ENCODE results near the gene ITCH. TPM values are rescaled to one million over a fixed set of nuclear protein-coding genes. Genes with fewer than 3 reads are reported as not detected.

Gene ITCH
- total RNA-seq, 1 experiment from 2014 or later = 78.8 TPM

- no peaks in the 10 kb centered on the region for H3K9me2 ChIP-seq (ENCODE audit: insufficient read depth)
- H3K4me3 ChIP-seq (replicated peaks in 1 of 2; ENCODE audit: low read depth in 1 of 2, low read length in 2 of 2) = no peak overlapping the region
- ATAC-seq (no peak), DNase-seq (ENCODE audit: low read depth, low spot score) (no peak)
- H2AFZ ChIP-seq (ENCODE audit: low read depth, low read length, poor library complexity, severe bottlenecking) = no peak overlapping the region
- ChIA-PET CTCF (interaction anchor here (2.5 kb wide), 1 partner anchor 72 kb away, joined by 8 read pairs; no protein-coding TSS in a partner anchor), POLR2A (no interaction called here), RAD21 (ENCODE audit: low non-redundant PET in 1 of 2, low total read pairs in 2 of 2, uncharacterized antibody in 2 of 2, unreplicated experiment in 2 of 2) (no interaction called here)
- BruUV-seq (replicated peaks) = no TSS peak
- no peaks in the 10 kb centered on the region for H3K27me3 ChIP-seq (ENCODE audit: insufficient read depth, low read length)
- TF ChIP-seq RAD21 (IDR thresholded peaks at IDR 0.05; ENCODE audit: low read depth) (no peak), SP1 (IDR thresholded peaks at IDR 0.05; ENCODE audit: low read depth) (no peak), ELF1 (IDR thresholded peaks at IDR 0.05; ENCODE audit: borderline replicate concordance, low read depth) (no peak), ZBTB33 (IDR thresholded peaks at IDR 0.05; ENCODE audit: extremely low read depth, insufficient replicate concordance, low read length) (no peak), POLR2A (IDR thresholded peaks at IDR 0.05; ENCODE audit: borderline replicate concordance, extremely low read depth, insufficient read depth, insufficient read length) (no peak)
- no peak overlapping the region for H3K9ac ChIP-seq (ENCODE audit: low read length)
- intact Hi-C loops (cut with micrococcal nuclease) = no loop called here
- H3K4me1 ChIP-seq (ENCODE audit: control insufficient read depth in 1 of 2, insufficient read depth in 2 of 2, low read length in 2 of 2) = peaks cover 52 to 64% of the 10 kb centered on the region in 2 experiments
- peaks cover 93% of the 10 kb centered on the region for H3K79me2 ChIP-seq (ENCODE audit: insufficient read depth, low read length)
- H3K36me3 ChIP-seq (ENCODE audit: control insufficient read depth in 1 of 2, insufficient read depth in 2 of 2, low read length in 2 of 2) = 0 out of 4 replicates have a peak, but pooled peaks cover 0 to 2% of the 10 kb centered on the region in 2 experiments
- H3K9me3 ChIP-seq (ENCODE audit: control insufficient read depth in 1 of 2, insufficient read depth in 1 of 2, low read depth in 1 of 2, low read length in 2 of 2) = no peaks in the 10 kb centered on the region
- 0 out of 2 replicates have a peak overlapping the region, but pooled peaks have one; percentile 4 for H3K4me2 ChIP-seq (ENCODE audit: low read length)
- H3K27ac ChIP-seq (ENCODE audit: low read depth, low read length) = no peak overlapping the region
- peaks cover 4% of the 10 kb centered on the region; the same call in 1 of the 2 replicates for H4K20me1 ChIP-seq (ENCODE audit: insufficient read depth)
Observed at GRCh38 chr20:34385464-34385863, 22.4 kb downstream of the ITCH start.

- intact Hi-C loops (cut with micrococcal nuclease) = no loop called here
- H3K4me2 ChIP-seq (ENCODE audit: low read length) = peak overlapping the region; percentile 30
- H3K27me3 ChIP-seq (ENCODE audit: insufficient read depth, low read length) = no peaks in the 10 kb centered on the region
- H3K9me2 ChIP-seq (ENCODE audit: insufficient read depth) = no peaks in the 10 kb centered on the region
- CTCF ChIA-PET = no interaction called here
- peak overlapping the region; percentile 34 for H3K27ac ChIP-seq (ENCODE audit: low read depth, low read length)
- DNase-seq (ENCODE audit: low read depth, low spot score) (no peak), ATAC-seq (no peak)
- peak overlapping the region; percentile 21; the same call in 1 of the 2 replicates for H3K9ac ChIP-seq (ENCODE audit: low read length)
- POLR2A ChIA-PET = no interaction called here
- H3K79me2 ChIP-seq (ENCODE audit: insufficient read depth, low read length) = peaks cover 93% of the 10 kb centered on the region
- TF ChIP-seq ATF3 (IDR thresholded peaks at IDR 0.05) = no peak
- no peak for TF ChIP-seq ELF1 (IDR thresholded peaks at IDR 0.05; ENCODE audit: borderline replicate concordance, low read depth)
- TF ChIP-seq POLR2A (IDR thresholded peaks at IDR 0.05; ENCODE audit: borderline replicate concordance, extremely low read depth, insufficient read depth, insufficient read length) = no peak
- TF ChIP-seq SRF (IDR thresholded peaks at IDR 0.05; ENCODE audit: low read depth) = no peak
- no peak for TF ChIP-seq CBX3 (IDR thresholded peaks at IDR 0.05; ENCODE audit: low read depth)
- TF ChIP-seq JUND (IDR thresholded peaks at IDR 0.05) = no peak
- no peak for TF ChIP-seq YY1 (IDR thresholded peaks at IDR 0.05; ENCODE audit: extremely low read depth, insufficient replicate concordance, low read depth, low read length)
- no peak for TF ChIP-seq ZFX (IDR thresholded peaks at IDR 0.05)
- no peak for TF ChIP-seq EZH2phosphoT487 (IDR thresholded peaks at IDR 0.05; ENCODE audit: borderline replicate concordance)
- TF ChIP-seq ZNF274 (IDR thresholded peaks at IDR 0.05; ENCODE audit: low read depth, low read length) = no peak
- no peak for TF ChIP-seq MAX (IDR thresholded peaks at IDR 0.05)
- no peak for TF ChIP-seq RAD21 (IDR thresholded peaks at IDR 0.05; ENCODE audit: low read depth)
- no peaks in the 10 kb centered on the region for H3K9me3 ChIP-seq (ENCODE audit: control insufficient read depth in 1 of 2, insufficient read depth in 1 of 2, low read depth in 1 of 2, low read length in 2 of 2)
- no TSS peak for BruUV-seq (replicated peaks)
- no peak overlapping the region for H2AFZ ChIP-seq (ENCODE audit: low read depth, low read length, poor library complexity, severe bottlenecking)
- peaks cover 65 to 77% of the 10 kb centered on the region in 2 experiments for H3K4me1 ChIP-seq (ENCODE audit: control insufficient read depth in 1 of 2, insufficient read depth in 2 of 2, low read length in 2 of 2)
- RAD21 ChIA-PET (ENCODE audit: low non-redundant PET in 1 of 2, low total read pairs in 2 of 2, uncharacterized antibody in 2 of 2, unreplicated experiment in 2 of 2) = no interaction called here
- no peak overlapping the region for H3K4me3 ChIP-seq (replicated peaks in 1 of 2; ENCODE audit: low read depth in 1 of 2, low read length in 2 of 2)
- peaks cover 10% of the 10 kb centered on the region; the same call in 1 of the 2 replicates for H4K20me1 ChIP-seq (ENCODE audit: insufficient read depth)
- peaks cover 0 to 5% of the 10 kb centered on the region in 2 experiments; a peak in 1 of 4 replicates for H3K36me3 ChIP-seq (ENCODE audit: control insufficient read depth in 1 of 2, insufficient read depth in 2 of 2, low read length in 2 of 2)
Observed at GRCh38 chr20:34388000-34388399, 24.9 kb downstream of the ITCH start.
